Stimulated activated CD4-positive, alpha-beta T cell treated with anti-CD3 and anti-CD28 coated beads, Interleukin-1b, Interleukin-23, amount 100 ng/mL, for 4 hours (primary cell): ENCODE results near the gene ADGRF4.

Experiments used
- DNase-seq, 2 donors: peaks; one replicate each; pipeline ENCODE4 v3.0.0-alpha.2; 2020; ENCODE audit warnings: low read depth in 2 of 2

The ADGRF4 gene

GRCh38 chr6:47698342-47698787, at the start of gene ADGRF4:
ADGRF4 (plus strand) TSS chr6:47698580; CDS start chr6:47707246, 8,666 bp downstream.
- no peak for DNase-seq

GRCh38 chr6:47650553-47651432, 47.6 kb upstream of the ADGRF4 start:
- no peak for DNase-seq

- no peak for DNase-seq
These were observed 46.9 kb upstream of the ADGRF4 start for GRCh38 chr6:47651505-47651944.

GRCh38 chr6:47653706-47654105, 44.7 kb upstream of the ADGRF4 start:
- no peak for DNase-seq

- DNase-seq = no peak
These were observed 44.1 kb upstream of the ADGRF4 start for GRCh38 chr6:47654255-47654654.

- peak in 1 of 2 donors; percentile 3 for DNase-seq
These were observed 42.4 kb upstream of the ADGRF4 start for GRCh38 chr6:47655719-47656595.

- no peak for DNase-seq
These were observed 36.4 kb upstream of the ADGRF4 start for GRCh38 chr6:47661960-47662359.

GRCh38 chr6:47663462-47664216, 34.7 kb upstream of the ADGRF4 start:
- no peak for DNase-seq

GRCh38 chr6:47665112-47665511, 33.3 kb upstream of the ADGRF4 start:
- DNase-seq = no peak

- no peak for DNase-seq
These were observed 28.5 kb upstream of the ADGRF4 start for GRCh38 chr6:47669684-47670513.

GRCh38 chr6:47670851-47671250, 27.5 kb upstream of the ADGRF4 start:
- no peak for DNase-seq

- no peak for DNase-seq
These were observed 26.6 kb upstream of the ADGRF4 start for GRCh38 chr6:47671777-47672176.

- DNase-seq = no peak
These were observed 25.6 kb upstream of the ADGRF4 start for GRCh38 chr6:47672816-47673215.

- DNase-seq = no peak
These were observed 23.7 kb upstream of the ADGRF4 start for GRCh38 chr6:47674673-47675072.

GRCh38 chr6:47677381-47678100, 20.8 kb upstream of the ADGRF4 start:
- DNase-seq = no peak

- DNase-seq = no peak
These were observed 19.6 kb upstream of the ADGRF4 start for GRCh38 chr6:47678739-47679138.

GRCh38 chr6:47679322-47679906, 19.0 kb upstream of the ADGRF4 start:
- no peak for DNase-seq

GRCh38 chr6:47680051-47680450, 18.3 kb upstream of the ADGRF4 start:
- DNase-seq = no peak

GRCh38 chr6:47680724-47681123, 17.7 kb upstream of the ADGRF4 start:
- no peak for DNase-seq
